GM12892 (cell line): ENCODE results near the gene CELA2A. TPM values are rescaled to one million over a fixed set of nuclear protein-coding genes. Genes with fewer than 3 reads are reported as not detected.

Experiments used
- DNase-seq: peaks from one replicate; pipeline ENCODE4 v3.0.0; 2011; ENCODE audit not compliant: insufficient read length
- FAIRE-seq: peaks from 2 replicates; lab custom pipeline; 2011; peaks lifted over from hg19 to GRCh38; lab: Jason Lieb, UNC
- POLR2A ChIP-seq: IDR thresholded peaks from 2 replicates; pipeline ENCODE4 v1.6.1; 2011; ENCODE audit warnings: low read depth, low read length, control low read depth
- POLR2AphosphoS5 ChIP-seq: IDR thresholded peaks from 2 replicates; pipeline ENCODE4 v1.6.1; 2011; ENCODE audit warnings: low read depth, low read length, control low read depth
- TAF1 ChIP-seq: IDR thresholded peaks from 2 replicates; pipeline ENCODE4 v1.6.1; 2011; ENCODE audit warnings: low read depth, mild to moderate bottlenecking, control low read depth, low read length, borderline replicate concordance
- polyA plus RNA-seq: library from polyadenylated mRNA; unstranded; fragments of >200 nt; gene quantifications from one replicate; pipeline ENCODE4 v1.2.1, GENCODE V29; 2012; ENCODE audit warnings: missing spikeins, inconsistent platforms; ENCODE audit not compliant: missing spikeins

Gene CELA2A
- not detected for polyA plus RNA-seq

DNA sequence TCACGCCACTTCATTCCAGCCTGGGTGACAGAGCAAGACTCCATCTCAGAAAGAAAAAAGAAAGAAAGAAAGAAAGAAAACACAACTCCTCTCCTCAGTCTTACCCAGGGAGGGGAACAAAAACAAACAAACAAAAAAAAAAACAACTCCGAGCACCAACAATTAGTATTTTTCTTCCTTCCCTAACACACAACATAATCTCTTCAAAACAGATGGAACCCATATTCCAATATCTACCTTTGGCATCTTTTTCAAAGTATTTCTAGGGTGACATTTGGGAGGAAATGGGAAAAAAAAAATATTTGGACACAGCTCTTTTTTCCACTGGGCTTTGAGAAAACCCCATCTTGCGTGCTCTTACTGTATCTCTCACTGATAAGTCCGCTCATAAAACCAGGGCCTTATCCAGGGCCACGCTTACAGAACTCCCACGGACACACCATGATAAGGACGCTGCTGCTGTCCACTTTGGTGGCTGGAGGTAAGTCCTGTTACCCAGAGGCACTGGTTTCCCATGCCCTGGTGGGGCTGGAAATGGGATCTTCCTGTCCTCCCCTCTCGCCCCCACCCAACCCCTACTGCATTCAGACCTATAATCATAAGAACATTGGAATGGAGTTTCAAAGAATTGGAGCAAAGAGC, at the start of gene CELA2A:
Gene CELA2A (plus strand): TSS at position 420 of the 642 bp plus-strand sequence. CDS start 22 bp downstream, at position 442.
- no peak for DNase-seq
- no peak for FAIRE-seq
- no peak for TF ChIP-seq TAF1
- no peak for TF ChIP-seq POLR2AphosphoS5
- TF ChIP-seq POLR2A: no peak

DNA sequence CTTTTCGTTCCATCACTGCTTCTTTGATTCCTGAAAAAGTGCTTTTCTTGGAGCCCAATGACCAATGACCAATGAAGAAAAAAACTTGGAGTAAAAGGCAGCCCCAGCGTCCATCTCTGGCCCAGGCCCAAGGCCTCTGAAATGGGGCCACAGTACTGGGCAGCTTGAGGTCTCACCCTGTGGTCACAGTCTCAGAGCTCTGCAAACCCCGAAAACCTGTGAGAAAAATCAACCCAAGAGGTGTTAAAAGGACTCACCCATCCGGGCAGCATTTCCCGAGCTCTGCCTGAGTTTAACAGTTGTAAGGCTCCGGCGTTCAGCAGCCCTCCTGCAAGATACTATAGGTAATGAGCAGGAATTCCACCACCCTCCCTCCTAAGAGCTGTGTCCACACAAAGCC, 49.0 kb upstream of the CELA2A start:
- TF ChIP-seq POLR2A: no peak
- TF ChIP-seq POLR2AphosphoS5: no peak
- no peak for TF ChIP-seq TAF1
- FAIRE-seq: no peak
- DNase-seq: no peak

DNA sequence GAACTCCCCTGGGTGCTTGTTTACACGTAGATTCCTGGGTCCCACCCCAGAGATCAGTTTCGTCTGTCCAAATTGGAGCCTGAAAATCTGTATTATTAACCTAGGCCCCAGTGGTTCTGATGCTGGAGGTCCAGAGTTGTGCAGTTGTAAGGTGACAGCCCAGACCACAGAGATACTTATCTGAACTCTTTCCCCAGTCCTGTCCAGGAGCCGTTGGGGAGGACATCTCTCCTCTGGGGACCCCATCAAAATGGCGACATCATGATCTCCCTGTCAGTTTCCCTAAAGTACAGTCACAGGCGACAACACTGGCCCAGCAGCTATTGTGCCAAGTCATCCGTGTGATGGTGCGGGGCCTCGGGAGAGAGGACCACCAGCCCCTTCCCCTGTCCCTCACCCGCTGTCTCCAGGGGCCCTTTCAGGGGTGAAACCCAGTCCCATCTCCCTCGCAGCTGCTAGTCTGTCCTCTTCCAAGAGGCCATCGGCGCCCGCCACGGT, 47.6 kb upstream of the CELA2A start:
- TF ChIP-seq TAF1 (no peak), POLR2AphosphoS5 (no peak), POLR2A (no peak)
- no peak for FAIRE-seq

GRCh38 chr1:15409388-15410222, 46.9 kb upstream of the CELA2A start, which contains the start of gene EFHD2:
Gene EFHD2 (plus strand): TSS chr1:15409888. CDS start chr1:15409972, 84 bp downstream.
- DNase-seq: peak; percentile 91
- peak; percentile 57 for FAIRE-seq
- TF ChIP-seq TAF1 (no peak), POLR2AphosphoS5 (0 out of 2 replicates have a peak, but pooled peaks have one; percentile 39), POLR2A (peak; percentile 90)

More for the DNA sequence above, 47.6 kb upstream of the CELA2A start:
- no peak for DNase-seq

GRCh38 chr1:15410223-15410883, 46.2 kb upstream of the CELA2A start:
- TF ChIP-seq TAF1 (no peak), POLR2AphosphoS5 (no peak), POLR2A (no peak)
- FAIRE-seq: peak; percentile 65
- no peak for DNase-seq

- FAIRE-seq (peak; percentile 33), DNase-seq (no peak)
- TF ChIP-seq POLR2AphosphoS5 (no peak), TAF1 (no peak), POLR2A (no peak)
Measured at GRCh38 chr1:15410884-15411245, 45.7 kb upstream of the CELA2A start.

GRCh38 chr1:15411593-15412137, 44.9 kb upstream of the CELA2A start:
- peak; percentile 35; the same call in 1 of the 2 replicates for TF ChIP-seq POLR2A
- TF ChIP-seq POLR2AphosphoS5: no peak
- TF ChIP-seq TAF1: no peak

GRCh38 chr1:15412175-15412800, 44.2 kb upstream of the CELA2A start:
- FAIRE-seq: peak; percentile 48
- no peak for DNase-seq
- TF ChIP-seq POLR2AphosphoS5: no peak
- no peak for TF ChIP-seq POLR2A
- no peak for TF ChIP-seq TAF1

More at GRCh38 chr1:15411593-15412137, 44.9 kb upstream of the CELA2A start:
- peak; percentile 75 for DNase-seq
- peak; percentile 92 for FAIRE-seq

DNA sequence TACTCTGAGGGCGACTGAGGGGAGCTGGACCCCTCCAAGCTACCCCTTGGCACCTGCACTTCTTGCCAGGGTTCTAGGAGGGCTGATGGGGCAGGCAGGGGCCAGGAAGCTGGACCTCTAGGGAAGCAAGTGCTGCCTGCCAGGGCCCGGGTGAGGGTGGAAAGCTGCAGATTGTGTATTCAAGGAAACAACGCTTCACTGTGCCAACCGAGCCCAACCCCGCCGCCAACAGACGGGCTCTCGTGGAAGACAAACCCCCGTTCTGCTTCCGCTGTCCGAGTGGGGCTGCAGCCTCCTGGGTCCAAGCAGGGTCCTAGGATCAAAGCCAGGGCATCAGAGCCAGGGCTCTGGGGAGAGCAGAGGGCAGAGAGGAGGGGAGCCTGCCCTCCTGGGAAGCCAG, 43.7 kb upstream of the CELA2A start:
- no peak for TF ChIP-seq TAF1
- no peak for TF ChIP-seq POLR2AphosphoS5
- no peak for TF ChIP-seq POLR2A
- FAIRE-seq: no peak
- DNase-seq: no peak

- TF ChIP-seq POLR2A: no peak
- TF ChIP-seq POLR2AphosphoS5: no peak
- TF ChIP-seq TAF1: no peak
- FAIRE-seq: no peak
- no peak for DNase-seq
Measured at GRCh38 chr1:15413563-15414444, 42.7 kb upstream of the CELA2A start.
